HS-5 (cell line): ENCODE results near the gene ARHGAP15.

Source experiments
- DNase-seq: peaks from one replicate; pipeline ENCODE4 v3.0.0-alpha.2; 2012; ENCODE audit warnings: low read depth

The ARHGAP15 gene

GRCh38 chr2:143455317-143455716 lies 326.1 kb downstream of the ARHGAP15 start:
- DNase-seq, result no peak

- DNase-seq, result no peak
These were observed 329.3 kb downstream of the ARHGAP15 start for GRCh38 chr2:143458258-143459190.

- no peak for DNase-seq
These were observed 331.2 kb downstream of the ARHGAP15 start for GRCh38 chr2:143460382-143460781.

- no peak for DNase-seq
These were observed 334.5 kb downstream of the ARHGAP15 start for GRCh38 chr2:143463719-143464118.

GRCh38 chr2:143466391-143466790 lies 337.2 kb downstream of the ARHGAP15 start:
- DNase-seq, result no peak

DNA sequence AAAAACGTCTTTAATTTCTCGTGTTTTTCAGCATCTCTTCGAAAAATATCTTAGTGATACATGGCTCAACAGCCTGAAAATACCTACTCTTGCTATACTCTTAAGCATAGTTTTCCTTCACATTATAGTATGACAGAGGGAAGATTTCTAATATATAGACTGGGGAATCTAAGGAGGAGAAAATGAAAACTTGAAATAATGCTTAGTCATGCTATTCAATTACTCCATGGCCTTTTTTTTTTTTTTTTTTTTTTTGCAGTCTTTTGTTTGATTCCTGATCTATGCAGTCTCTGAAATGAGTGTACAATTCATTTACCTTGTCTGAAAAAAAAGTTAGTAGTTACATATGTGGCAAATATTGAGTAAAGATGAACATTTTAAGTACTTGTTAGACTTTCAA lies 337.8 kb downstream of the ARHGAP15 start:
- no peak for DNase-seq

- DNase-seq, result no peak
These were observed 339.2 kb downstream of the ARHGAP15 start for GRCh38 chr2:143468341-143468888.

- no peak for DNase-seq
These were observed 340.1 kb downstream of the ARHGAP15 start for GRCh38 chr2:143469323-143469722.

GRCh38 chr2:143471550-143471949 lies 342.3 kb downstream of the ARHGAP15 start:
- no peak for DNase-seq

DNA sequence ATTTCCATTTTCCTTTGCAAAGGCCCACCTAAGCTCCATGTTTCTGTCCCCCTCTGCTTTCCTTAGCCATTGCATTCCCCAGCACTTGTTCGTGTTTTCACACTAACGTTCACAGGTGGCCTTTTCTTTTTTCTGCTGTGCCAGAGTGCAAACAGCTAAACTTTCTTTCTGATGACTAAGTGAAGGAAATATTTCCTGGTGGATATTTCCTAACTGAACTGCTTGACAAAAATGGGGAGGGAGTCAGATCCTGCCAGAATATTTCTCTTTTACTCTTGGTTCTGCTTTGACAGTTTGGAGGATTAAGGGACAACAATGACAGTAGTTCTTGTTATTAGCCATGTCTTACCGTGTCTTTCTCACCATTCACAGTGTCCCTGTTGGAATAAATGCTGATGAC lies 344.0 kb downstream of the ARHGAP15 start:
- peak; percentile 51 for DNase-seq

DNA sequence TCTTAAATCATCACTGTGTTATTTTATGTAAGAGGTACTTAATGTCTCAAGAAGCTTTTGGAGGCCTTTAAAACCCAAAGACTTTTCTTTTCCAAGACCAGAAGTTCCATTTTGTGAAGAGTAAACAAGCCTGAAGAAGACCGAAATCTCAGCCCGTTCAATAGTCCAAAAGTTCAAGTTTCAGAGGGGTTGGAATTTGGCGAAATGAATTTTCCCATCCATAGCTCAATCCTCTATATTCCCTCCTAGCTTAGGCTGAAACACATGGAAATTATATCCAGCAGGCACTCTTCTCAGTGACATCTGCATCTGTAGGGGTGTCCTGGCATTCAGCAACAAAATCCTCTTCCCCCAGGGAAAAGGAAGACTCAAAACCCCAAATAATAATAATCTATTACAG lies 344.6 kb downstream of the ARHGAP15 start:
- no peak for DNase-seq

DNA sequence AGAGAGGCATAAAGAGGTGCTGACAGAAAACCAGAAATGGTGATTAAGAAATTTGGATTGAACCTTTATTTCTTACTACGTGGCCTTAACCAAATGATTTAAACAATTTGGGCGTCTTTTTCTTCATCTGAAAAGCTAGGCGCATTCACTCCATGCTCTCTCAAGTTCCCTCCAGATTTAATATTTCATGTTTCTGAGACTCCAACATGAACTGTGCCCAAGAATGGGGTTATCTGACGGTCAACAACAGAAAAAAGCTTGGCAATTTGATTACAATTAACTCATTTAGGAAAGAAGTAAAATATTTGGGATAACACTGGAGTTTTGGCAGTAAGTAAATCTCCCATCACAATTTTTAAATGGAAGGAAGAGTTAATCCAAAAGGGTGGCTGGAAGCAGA lies 345.4 kb downstream of the ARHGAP15 start:
- DNase-seq, result no peak

DNA sequence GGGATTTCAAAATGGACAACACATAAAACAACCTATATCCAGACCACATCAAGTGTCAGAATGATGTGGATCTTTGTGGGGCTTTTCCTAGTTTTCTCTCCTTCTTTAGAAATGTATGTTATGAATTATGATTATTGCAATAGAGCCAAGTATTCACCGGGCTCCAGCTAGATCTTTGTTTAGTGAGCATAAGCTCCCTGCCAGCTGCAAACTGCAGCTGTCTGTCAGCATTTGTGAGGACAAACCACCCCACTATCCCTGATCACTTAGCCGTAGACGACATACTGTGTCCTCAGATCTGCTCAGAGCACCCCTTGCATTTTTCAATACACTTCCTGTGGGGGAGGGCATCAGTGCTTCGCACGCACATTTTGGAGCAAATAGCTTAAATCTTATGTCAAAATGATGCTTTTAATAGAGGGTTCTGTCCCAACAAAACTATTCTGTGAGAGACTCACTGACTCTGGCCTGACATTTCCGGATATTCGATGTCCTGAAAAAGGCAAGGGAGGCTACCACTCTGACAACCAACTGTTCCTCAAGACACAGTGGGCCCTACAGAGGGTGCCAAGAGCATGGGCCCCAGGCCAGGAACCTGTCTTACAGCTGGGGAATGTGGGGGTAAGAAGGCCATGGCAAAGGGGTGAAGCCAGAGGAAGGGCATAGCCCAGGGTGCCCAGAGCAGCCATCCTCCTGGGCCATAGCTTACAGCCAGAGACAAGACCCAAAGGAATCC lies 346.0 kb downstream of the ARHGAP15 start:
- no peak for DNase-seq

DNA sequence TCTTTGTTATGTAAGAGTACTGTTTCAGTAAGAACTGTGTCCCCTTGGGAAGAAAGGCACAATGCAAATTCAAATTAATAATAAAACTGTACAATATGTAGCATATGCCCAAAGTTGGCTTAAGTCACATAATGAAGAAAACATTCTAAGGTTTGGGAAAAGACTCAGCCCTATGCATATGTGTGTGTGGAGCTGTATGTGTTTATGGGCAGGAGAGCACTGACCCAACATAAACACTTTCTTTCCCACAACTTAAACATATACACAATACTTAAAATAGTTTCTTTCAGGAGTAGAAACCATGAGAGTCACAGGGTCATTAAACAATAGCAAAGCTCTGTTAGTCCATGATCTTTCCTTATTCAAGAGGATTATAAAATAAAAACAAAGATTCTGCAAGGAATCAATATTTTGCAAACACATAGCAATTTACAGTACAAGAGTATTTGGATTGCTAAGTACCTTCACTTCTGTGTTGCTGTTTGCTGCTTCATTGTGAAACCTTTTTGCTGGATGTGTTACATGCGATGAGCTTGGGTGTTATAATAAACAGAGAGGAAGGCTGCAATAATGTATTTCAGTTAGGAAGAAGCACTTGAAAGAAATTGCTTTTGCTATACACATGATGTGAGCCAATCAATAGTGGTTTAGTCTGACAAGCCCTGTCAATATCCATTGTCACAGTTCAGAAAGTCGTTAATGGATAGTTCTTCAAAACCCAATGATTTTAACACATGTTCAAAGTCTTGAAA lies 347.3 kb downstream of the ARHGAP15 start:
- DNase-seq, result no peak

GRCh38 chr2:143477714-143478443 lies 348.7 kb downstream of the ARHGAP15 start:
- no peak for DNase-seq

DNA sequence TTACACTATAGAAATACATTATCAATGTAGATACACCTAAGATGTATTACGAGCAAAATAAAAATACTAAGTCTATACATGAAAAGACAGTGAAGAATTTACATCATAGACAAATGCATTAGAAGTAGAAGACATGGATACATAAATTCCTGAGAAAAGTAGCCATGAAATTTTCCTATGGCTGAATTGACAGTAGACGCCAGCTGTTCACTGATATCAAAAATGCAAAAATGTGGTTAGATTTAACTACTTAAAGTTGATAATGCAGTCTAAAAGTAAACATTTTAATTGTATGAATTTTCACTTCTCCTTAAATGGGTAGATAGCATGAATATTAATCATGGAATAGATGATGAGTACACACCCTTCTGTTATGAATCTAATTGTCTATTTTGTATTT lies 350.9 kb downstream of the ARHGAP15 start:
- DNase-seq, result no peak

DNA sequence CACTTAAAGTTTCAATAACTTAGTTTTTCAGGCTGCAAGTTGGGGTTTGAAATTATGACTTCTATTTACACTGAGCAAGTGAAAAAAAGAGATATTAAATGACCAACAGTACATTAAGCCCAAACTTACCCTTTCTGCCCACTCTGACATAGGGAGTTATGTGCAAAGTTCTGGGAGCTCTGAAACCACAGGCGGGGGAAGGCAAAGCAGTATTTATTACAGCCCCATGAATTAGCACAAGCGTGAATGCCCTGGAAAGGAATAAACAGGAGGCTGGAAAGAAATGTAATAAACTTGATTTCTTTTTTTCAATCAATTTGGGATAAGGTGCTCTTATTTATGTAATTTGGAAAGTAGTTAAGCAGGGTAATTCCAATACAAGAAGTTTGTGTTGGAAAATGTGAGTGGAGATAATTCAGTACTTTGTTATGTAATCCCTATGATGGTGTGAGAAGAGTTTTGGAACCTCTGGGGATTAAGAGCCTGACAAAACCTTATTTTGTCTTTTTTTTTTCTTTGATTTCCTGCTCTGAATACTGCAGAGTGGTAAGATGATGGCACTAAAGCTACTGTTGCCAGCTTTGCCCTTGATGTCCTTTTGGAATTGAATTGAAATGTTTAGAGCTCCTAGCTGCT lies 351.5 kb downstream of the ARHGAP15 start:
- no peak for DNase-seq

DNA sequence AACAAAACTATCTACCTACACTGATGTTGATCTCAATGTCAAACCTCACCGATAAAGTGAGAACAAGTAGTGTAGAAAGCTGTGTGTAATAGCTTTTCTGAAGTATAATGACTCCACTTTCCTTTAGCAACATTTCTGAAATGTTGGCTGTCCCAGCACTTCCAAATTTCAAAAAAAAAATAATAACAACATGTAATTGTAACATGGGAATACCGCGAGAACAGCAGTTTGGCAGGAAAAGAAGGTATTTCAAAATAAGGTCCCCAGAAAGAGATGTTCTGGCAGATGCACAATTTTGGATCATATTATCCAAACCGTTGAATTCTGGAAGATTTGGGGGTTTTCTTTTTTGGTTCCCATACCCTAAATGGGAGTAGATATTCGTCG lies 352.0 kb downstream of the ARHGAP15 start:
- no peak for DNase-seq

DNA sequence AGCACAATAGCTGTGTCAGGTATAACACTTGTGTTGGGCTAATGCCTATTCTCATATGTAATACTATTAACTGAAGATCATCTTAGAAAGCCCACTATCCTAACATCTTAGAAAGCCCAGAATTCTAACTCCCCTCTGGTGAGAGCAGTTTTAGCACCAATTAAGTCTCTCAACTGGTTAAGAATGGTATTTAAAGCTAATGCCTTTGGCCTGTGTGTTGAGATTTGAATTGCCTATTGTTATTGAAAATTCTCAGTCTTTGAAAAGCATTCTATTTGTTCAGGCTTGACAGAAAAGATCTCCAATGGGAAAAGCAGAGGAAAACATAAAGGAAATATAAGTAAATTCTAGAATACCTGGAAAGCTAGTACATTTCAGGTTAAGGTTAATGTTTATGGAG lies 352.5 kb downstream of the ARHGAP15 start:
- DNase-seq, result no peak

DNA sequence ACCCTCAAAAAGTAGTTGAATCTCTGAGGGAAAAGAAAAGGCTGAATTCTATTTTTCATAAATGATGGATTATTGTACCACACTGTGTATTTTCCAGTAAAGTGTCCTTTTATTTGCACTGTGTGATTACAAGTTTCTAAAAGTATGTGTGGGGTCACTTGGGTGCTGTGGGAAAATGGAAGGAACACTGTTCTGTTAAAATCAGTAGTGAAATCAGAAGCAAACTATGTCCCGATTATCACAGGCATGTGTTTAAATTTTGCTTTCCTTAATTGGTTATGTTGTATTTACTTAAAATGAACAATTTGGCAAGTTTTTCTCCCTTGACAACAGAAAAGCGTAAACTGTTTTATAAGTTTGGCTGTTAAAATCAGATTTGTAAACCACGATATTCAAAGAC lies 353.1 kb downstream of the ARHGAP15 start:
- DNase-seq, result no peak

DNA sequence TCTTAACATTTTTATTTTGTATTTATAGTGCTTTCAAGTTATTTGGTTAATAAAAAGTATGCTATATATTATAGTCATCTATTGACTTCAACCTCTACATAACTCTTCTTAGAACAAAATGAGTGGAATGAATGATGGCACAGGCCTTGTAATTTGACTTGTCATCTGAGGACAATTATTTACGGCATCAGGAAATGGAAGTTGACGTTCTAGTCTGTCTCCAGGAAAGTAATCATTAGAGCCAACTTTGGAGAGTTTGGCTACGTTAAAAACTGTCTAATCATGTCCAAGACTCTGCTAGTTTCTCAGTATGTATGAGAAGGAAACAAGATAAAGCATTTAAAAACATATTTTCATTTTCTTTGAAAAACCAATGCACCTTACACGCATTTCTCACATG lies 353.6 kb downstream of the ARHGAP15 start:
- DNase-seq, result no peak
